Hepatocyte (in vitro differentiated cells): ENCODE measurements around the gene ALDH1A1. TPM values are rescaled to one million over a fixed set of nuclear protein-coding genes. Genes with fewer than 3 reads are reported as not detected.

ENCODE experiments used
- DNase-seq: peaks from one replicate; pipeline ENCODE4 v3.0.0-alpha.2; 2016; ENCODE audit warnings: low spot score
- H2AFZ ChIP-seq: fragments of 200-600 bp; sonication (generic); 2 replicates; pipeline ENCODE4 v1.6.0; 2016; ENCODE audit warnings: antibody characterized with exemption, mild to moderate bottlenecking
- H3K27ac ChIP-seq: fragments of 200-600 bp; sonication (generic); 2 replicates; pipeline ENCODE4 v1.5.1; 2016; ENCODE audit warnings: mild to moderate bottlenecking
- H3K27me3 ChIP-seq: fragments of 200-600 bp; sonication (generic); 2 replicates; pipeline ENCODE4 v1.6.1; 2016
- H3K36me3 ChIP-seq: fragments of 200-600 bp; sonication (generic); replicated peaks from 2 replicates; pipeline ENCODE4 v1.5.1; 2016; ENCODE audit warnings: low read depth; ENCODE audit not compliant: insufficient read depth
- H3K4me1 ChIP-seq: fragments of 200-600 bp; sonication (generic); 2 replicates; pipeline ENCODE4 v1.5.1; 2016; ENCODE audit warnings: mild to moderate bottlenecking, moderate library complexity; ENCODE audit not compliant: insufficient read depth
- H3K4me2 ChIP-seq: fragments of 200-600 bp; sonication (generic); 2 replicates; pipeline ENCODE4 v1.6.0; 2016
- H3K4me3 ChIP-seq: fragments of 200-600 bp; sonication (generic); 2 replicates; pipeline ENCODE4 v1.5.1; 2016; ENCODE audit warnings: mild to moderate bottlenecking
- H3K79me2 ChIP-seq: fragments of 200-600 bp; sonication (generic); 2 replicates; pipeline ENCODE4 v1.6.0; 2017; ENCODE audit warnings: mild to moderate bottlenecking
- H3K9me2 ChIP-seq: fragments of 200-600 bp; sonication (generic); replicated peaks from 2 replicates; pipeline ENCODE4 v1.6.0; 2017; ENCODE audit warnings: mild to moderate bottlenecking; ENCODE audit not compliant: insufficient read depth
- H3K9me3 ChIP-seq: fragments of 200-600 bp; sonication (generic); 2 replicates; pipeline ENCODE4 v1.5.1; 2016; ENCODE audit warnings: low read depth, mild to moderate bottlenecking
- H4K20me1 ChIP-seq: fragments of 200-600 bp; sonication (generic); 2 replicates; pipeline ENCODE4 v1.6.0; 2016; ENCODE audit warnings: mild to moderate bottlenecking; ENCODE audit not compliant: insufficient read depth, poor library complexity, severe bottlenecking
- CTCF ChIP-seq: fragments of 200-600 bp; sonication (generic); IDR thresholded peaks from 2 replicates; pipeline ENCODE4 v1.5.1; 2016; ENCODE audit warnings: antibody characterized with exemption, mild to moderate bottlenecking; ENCODE audit not compliant: poor library complexity
- EZH2 ChIP-seq: fragments of 200-600 bp; sonication (generic); IDR thresholded peaks from 2 replicates; pipeline ENCODE4 v1.6.1; 2016; ENCODE audit warnings: antibody characterized with exemption, mild to moderate bottlenecking, borderline replicate concordance
- EZH2phosphoT487 ChIP-seq: fragments of 200-600 bp; sonication (generic); IDR thresholded peaks from one replicate; pipeline ENCODE4 v1.6.1; 2018; ENCODE audit warnings: antibody characterized with exemption, mild to moderate bottlenecking, low read depth, moderate library complexity; ENCODE audit not compliant: unreplicated experiment, severe bottlenecking
- WGBS: methylation state at CpG from one replicate; pipeline ENCODE4 v1.1.6; 2016; ENCODE audit warnings: low lambda C conversion rate; ENCODE audit errors: missing lambda C conversion rate; 5-methylcytosine and 5-hydroxymethylcytosine counted together
- polyA plus RNA-seq: library from polyadenylated mRNA; unstranded; fragments of >200 nt; fragmentation: Nextera tagmentation; extraction: Ambion mirVana; gene quantifications from 2 replicates; pipeline ENCODE4 v1.2.1, GENCODE V29; 2016
- total RNA-seq: library from RNA; depleted of rRNA; stranded (reverse); fragments of >200 nt; gene quantifications from 2 replicates; pipeline ENCODE4 v1.2.3, GENCODE V29; 2014

Gene ALDH1A1
- total and polyA plus RNA-seq, 2 experiments from 2014 or later, result 243 to 529 TPM

GRCh38 chr9:72986522-72987116, 33.8 kb upstream of the ALDH1A1 start:
- 93% methylated on average over 6 of the region's 6 CpGs for WGBS
- H3K4me1 ChIP-seq, result peaks cover 38% of the 10 kb centered on the region
- no peak overlapping the region for H3K4me2 ChIP-seq

GRCh38 chr9:72985746-72986145, 32.9 kb upstream of the ALDH1A1 start:
- Histone ChIP-seq H3K9me3 (no peaks in the 10 kb centered on the region), H3K9me2 (no peaks in the 10 kb centered on the region), H3K4me3 (no peak overlapping the region), H3K27me3 (no peaks in the 10 kb centered on the region), H3K79me2 (no peaks in the 10 kb centered on the region), H3K27ac (peak overlapping the region; percentile 6), H2AFZ (no peak overlapping the region), H3K4me2 (no peak overlapping the region), H3K36me3 (no peaks in the 10 kb centered on the region), H4K20me1 (no peaks in the 10 kb centered on the region), H3K4me1 (peaks cover 47% of the 10 kb centered on the region)
- WGBS, result 71% methylated on average over 3 of the region's 3 CpGs
- TF ChIP-seq CTCF (no peak), EZH2 (no peak), EZH2phosphoT487 (no peak)
- no peak for DNase-seq

More at GRCh38 chr9:72986522-72987116, 33.8 kb upstream of the ALDH1A1 start:
- no peaks in the 10 kb centered on the region for H3K79me2 ChIP-seq
- no peaks in the 10 kb centered on the region for H3K9me3 ChIP-seq
- DNase-seq, result no peak
- H3K9me2 ChIP-seq, result no peaks in the 10 kb centered on the region
- no peaks in the 10 kb centered on the region for H4K20me1 ChIP-seq
- no peak overlapping the region for H2AFZ ChIP-seq
- H3K36me3 ChIP-seq, result no peaks in the 10 kb centered on the region
- no peak overlapping the region for H3K4me3 ChIP-seq
- no peaks in the 10 kb centered on the region for H3K27me3 ChIP-seq
- no peak overlapping the region for H3K27ac ChIP-seq
- TF ChIP-seq EZH2phosphoT487 (no peak), EZH2 (no peak), CTCF (no peak)

- H3K4me2 ChIP-seq, result no peak overlapping the region
- no peak overlapping the region for H3K4me3 ChIP-seq
- whole genome bisulfite sequencing, result 70% methylated on average over 3 of the region's 3 CpGs
- H3K27ac ChIP-seq, result peak overlapping the region; percentile 72
- peaks cover 53% of the 10 kb centered on the region for H3K4me1 ChIP-seq
- H2AFZ ChIP-seq, result no peak overlapping the region
- TF ChIP-seq EZH2phosphoT487 (no peak), EZH2 (no peak), CTCF (no peak)
- no peaks in the 10 kb centered on the region for H3K9me3 ChIP-seq
- H3K9me2 ChIP-seq, result no peaks in the 10 kb centered on the region
- H3K27me3 ChIP-seq, result no peaks in the 10 kb centered on the region
- H3K36me3 ChIP-seq, result no peaks in the 10 kb centered on the region
- no peaks in the 10 kb centered on the region for H4K20me1 ChIP-seq
- no peaks in the 10 kb centered on the region for H3K79me2 ChIP-seq
- DNase-seq, result no peak
Measured at GRCh38 chr9:72984991-72985390, 32.1 kb upstream of the ALDH1A1 start.
